ENCODE results near the gene DENND1A. TPM values are rescaled to one million over a fixed set of nuclear protein-coding genes. Genes with fewer than 3 reads are reported as not detected.

Gene DENND1A
- total RNA-seq, 1 experiment from 2014 or later = 19.7 TPM

- TF ChIP-seq TCF7L2 (IDR thresholded peaks at IDR 0.05; ENCODE audit: low read depth, low read length) = no peak
- TF ChIP-seq SIN3A (IDR thresholded peaks at IDR 0.05; ENCODE audit: borderline replicate concordance, insufficient read depth, low read depth, low read length) = no peak
- TF ChIP-seq, protein P1, sequence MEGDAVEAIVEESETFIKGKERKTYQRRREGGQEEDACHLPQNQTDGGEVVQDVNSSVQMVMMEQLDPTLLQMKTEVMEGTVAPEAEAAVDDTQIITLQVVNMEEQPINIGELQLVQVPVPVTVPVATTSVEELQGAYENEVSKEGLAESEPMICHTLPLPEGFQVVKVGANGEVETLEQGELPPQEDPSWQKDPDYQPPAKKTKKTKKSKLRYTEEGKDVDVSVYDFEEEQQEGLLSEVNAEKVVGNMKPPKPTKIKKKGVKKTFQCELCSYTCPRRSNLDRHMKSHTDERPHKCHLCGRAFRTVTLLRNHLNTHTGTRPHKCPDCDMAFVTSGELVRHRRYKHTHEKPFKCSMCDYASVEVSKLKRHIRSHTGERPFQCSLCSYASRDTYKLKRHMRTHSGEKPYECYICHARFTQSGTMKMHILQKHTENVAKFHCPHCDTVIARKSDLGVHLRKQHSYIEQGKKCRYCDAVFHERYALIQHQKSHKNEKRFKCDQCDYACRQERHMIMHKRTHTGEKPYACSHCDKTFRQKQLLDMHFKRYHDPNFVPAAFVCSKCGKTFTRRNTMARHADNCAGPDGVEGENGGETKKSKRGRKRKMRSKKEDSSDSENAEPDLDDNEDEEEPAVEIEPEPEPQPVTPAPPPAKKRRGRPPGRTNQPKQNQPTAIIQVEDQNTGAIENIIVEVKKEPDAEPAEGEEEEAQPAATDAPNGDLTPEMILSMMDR (IDR thresholded peaks at IDR 0.05) = no peak
- no peak for TF ChIP-seq REST (IDR thresholded peaks at IDR 0.05; ENCODE audit: insufficient read depth in 1 of 2, low read depth in 2 of 2, low read length in 1 of 2)
- no peak for TF ChIP-seq POLR2AphosphoS5 (IDR thresholded peaks at IDR 0.05; ENCODE audit: low read depth, low read length)
- BruUV-seq (replicated peaks) = no TSS peak
Observed at GRCh38 chr9:123389698-123390097, 540.2 kb downstream of the DENND1A start.

DNA sequence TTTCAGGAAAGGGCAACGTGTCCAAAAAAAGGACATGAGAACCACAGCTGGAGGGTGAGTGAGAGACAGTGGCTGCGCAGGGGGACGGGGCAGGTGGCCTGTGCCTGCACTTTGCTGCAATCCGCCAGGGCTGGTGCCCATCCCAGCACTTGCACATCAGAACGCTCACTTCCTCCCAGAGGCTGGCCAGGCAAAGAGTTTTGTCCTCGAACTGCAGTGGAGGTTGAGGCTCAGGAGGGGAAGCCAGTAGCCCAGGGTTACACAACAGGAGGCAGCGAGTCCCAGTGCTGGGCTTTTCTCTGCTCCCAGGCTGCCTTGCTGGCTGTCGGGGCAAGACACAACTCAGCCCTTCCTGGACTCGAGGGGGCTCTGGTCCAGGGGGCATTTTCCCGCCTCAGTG lies 540.9 kb downstream of the DENND1A start:
- Histone ChIP-seq H3K36me3 (ENCODE audit: control insufficient read depth, insufficient read depth, low read length) (no peaks in the 10 kb centered on the region), H3K27ac (ENCODE audit: low read length) (no peak overlapping the region), H3K4me1 (ENCODE audit: control insufficient read depth, insufficient read depth, low read length) (no peaks in the 10 kb centered on the region), H3K27me3 (ENCODE audit: control insufficient read depth, insufficient read depth, low read length) (no peaks in the 10 kb centered on the region), H3K4me3 (ENCODE audit: low read depth in 2 of 2, low read length in 2 of 2) (no peak overlapping the region), H3K9me3 (ENCODE audit: control insufficient read depth, insufficient read depth, low read depth, low read length) (no peaks in the 10 kb centered on the region)
- intact Hi-C loops (cut with micrococcal nuclease; ENCODE audit: unreplicated experiment) (no loop called here), in situ Hi-C loops (cut with HindIII; ENCODE audit: low pct_unique_long_range_greater_than_20kb, low sequenced_read_pairs) (no loop called here)
- DNase-seq (ENCODE audit: low read depth, low spot score) (no peak), ATAC-seq (no peak)
- BruUV-seq (replicated peaks) = no TSS peak
- TF ChIP-seq TCF7L2 (IDR thresholded peaks at IDR 0.05; ENCODE audit: low read depth, low read length) (no peak), SIN3A (IDR thresholded peaks at IDR 0.05; ENCODE audit: borderline replicate concordance, insufficient read depth, low read depth, low read length) (no peak), REST (IDR thresholded peaks at IDR 0.05; ENCODE audit: insufficient read depth in 1 of 2, low read depth in 2 of 2, low read length in 1 of 2) (no peak), POLR2AphosphoS5 (IDR thresholded peaks at IDR 0.05; ENCODE audit: low read depth, low read length) (no peak)
- TF ChIP-seq, protein P1 (IDR thresholded peaks at IDR 0.05) = no peak
- ChIA-PET POLR2A (no interaction called here), CTCF (no interaction called here)

More at GRCh38 chr9:123389698-123390097, 540.2 kb downstream of the DENND1A start:
- Histone ChIP-seq H3K4me3 (ENCODE audit: low read depth in 2 of 2, low read length in 2 of 2) (no peak overlapping the region), H3K27me3 (ENCODE audit: control insufficient read depth, insufficient read depth, low read length) (no peaks in the 10 kb centered on the region), H3K9me3 (ENCODE audit: control insufficient read depth, insufficient read depth, low read depth, low read length) (no peaks in the 10 kb centered on the region), H3K4me1 (ENCODE audit: control insufficient read depth, insufficient read depth, low read length) (no peaks in the 10 kb centered on the region), H3K27ac (ENCODE audit: low read length) (no peak overlapping the region), H3K36me3 (ENCODE audit: control insufficient read depth, insufficient read depth, low read length) (no peaks in the 10 kb centered on the region)
- in situ Hi-C loops (cut with HindIII; ENCODE audit: low pct_unique_long_range_greater_than_20kb, low sequenced_read_pairs) (no loop called here), intact Hi-C loops (cut with micrococcal nuclease; ENCODE audit: unreplicated experiment) (no loop called here)
- DNase-seq (ENCODE audit: low read depth, low spot score) = no peak
- CTCF ChIA-PET = no interaction called here
- no peak for ATAC-seq
- POLR2A ChIA-PET = no interaction called here
